GM19193 (cell line): ENCODE results near the gene OBSCN.

Source experiments
- POLR2A ChIP-seq: IDR thresholded peaks from 4 replicates; pipeline ENCODE4 v1.6.1; 2011; ENCODE audit not compliant: insufficient read depth, insufficient read length; ENCODE audit errors: extremely low read depth

The OBSCN gene

GRCh38 chr1:228369608-228370438 lies 162.0 kb downstream of the OBSCN start:
- TF ChIP-seq POLR2A: no peak

- no peak for TF ChIP-seq POLR2A
These were observed 162.6 kb downstream of the OBSCN start for GRCh38 chr1:228370439-228370940.

- no peak for TF ChIP-seq POLR2A
These were observed 163.3 kb downstream of the OBSCN start for GRCh38 chr1:228370941-228371740.

- TF ChIP-seq POLR2A: no peak
These were observed 163.9 kb downstream of the OBSCN start for GRCh38 chr1:228371741-228372182.

- no peak for TF ChIP-seq POLR2A
These were observed 164.5 kb downstream of the OBSCN start for GRCh38 chr1:228372183-228373003.

GRCh38 chr1:228373004-228373680 lies 165.3 kb downstream of the OBSCN start:
- no peak for TF ChIP-seq POLR2A

- TF ChIP-seq POLR2A: no peak
These were observed 166.1 kb downstream of the OBSCN start for GRCh38 chr1:228373681-228374571.

- TF ChIP-seq POLR2A: no peak
These were observed 167.1 kb downstream of the OBSCN start for GRCh38 chr1:228374711-228375577.

GRCh38 chr1:228375578-228376261 lies 167.9 kb downstream of the OBSCN start:
- TF ChIP-seq POLR2A: no peak

- TF ChIP-seq POLR2A: no peak
These were observed 168.4 kb downstream of the OBSCN start for GRCh38 chr1:228376262-228376628.

- TF ChIP-seq POLR2A: no peak
These were observed 169.1 kb downstream of the OBSCN start for GRCh38 chr1:228376651-228377631.
